HG02571 (cell line): ENCODE data around the gene ANKRD33B.

ENCODE experiments used
- ATAC-seq: cut with Tn5 transposase; IDR thresholded peaks from one replicate; pipeline ENCODE4 v1.9.1; 2021; ENCODE audit warnings: mild to moderate bottlenecking, moderate library complexity; ENCODE audit not compliant: unreplicated experiment

The ANKRD33B gene

DNA sequence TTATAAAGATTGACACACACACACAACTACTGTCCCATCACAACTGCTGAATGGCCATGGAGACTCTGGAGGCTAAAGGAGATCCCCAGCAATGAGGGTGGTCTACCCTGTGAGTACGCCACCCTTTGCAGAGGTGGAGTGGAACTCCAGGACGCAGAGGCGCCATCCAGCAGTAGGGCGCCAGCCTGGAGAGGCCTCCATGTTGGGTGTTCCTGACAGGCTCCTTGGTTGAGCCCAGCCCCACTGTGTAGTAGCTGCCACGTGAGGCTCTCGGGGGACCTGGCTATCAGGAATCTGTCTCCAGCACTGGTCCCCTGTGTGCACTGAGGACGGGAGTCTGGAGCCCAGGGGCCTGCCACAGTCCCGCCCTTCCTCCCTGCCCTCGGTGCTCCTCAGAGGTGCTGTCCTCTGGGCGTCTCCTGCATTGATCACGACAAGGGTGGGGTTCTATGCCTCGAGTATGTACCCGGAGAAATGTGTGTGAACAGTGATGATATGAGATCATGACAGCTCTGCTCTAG lies 124.8 kb downstream of the ANKRD33B start:
- ATAC-seq, result no peak

DNA sequence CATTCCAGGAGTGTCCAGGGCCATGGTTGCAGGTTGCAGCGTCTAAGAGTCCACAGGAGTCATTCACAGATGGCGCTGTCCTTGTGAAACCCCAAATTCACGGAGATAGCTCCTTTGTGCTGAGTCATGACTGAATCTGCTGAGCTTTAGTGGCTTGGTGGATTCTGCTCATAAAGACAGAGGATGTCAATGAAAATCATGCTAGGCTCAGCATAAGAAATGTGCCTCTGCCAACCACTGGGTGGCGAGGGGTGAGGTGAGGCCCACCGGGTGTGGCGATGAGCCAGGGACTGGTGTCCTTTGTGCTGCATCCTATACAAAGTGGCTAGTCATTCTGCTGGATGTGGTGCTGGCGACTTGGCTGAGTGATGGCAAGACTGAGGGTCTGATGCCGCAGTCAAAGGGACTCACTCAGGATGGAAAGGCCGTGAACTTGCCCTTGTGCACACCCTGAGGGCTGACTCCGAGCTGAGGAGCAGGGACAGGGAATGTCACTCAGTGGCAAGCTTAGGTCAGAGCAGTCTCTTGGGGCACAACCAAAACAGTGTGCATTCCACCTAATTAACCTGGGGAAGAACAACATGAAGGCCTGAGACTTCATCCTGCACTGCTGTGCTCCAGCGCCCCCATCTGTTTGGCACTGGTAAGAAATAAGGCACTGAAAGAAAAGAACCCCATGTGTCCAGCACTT lies 125.7 kb downstream of the ANKRD33B start:
- ATAC-seq, result no peak

DNA sequence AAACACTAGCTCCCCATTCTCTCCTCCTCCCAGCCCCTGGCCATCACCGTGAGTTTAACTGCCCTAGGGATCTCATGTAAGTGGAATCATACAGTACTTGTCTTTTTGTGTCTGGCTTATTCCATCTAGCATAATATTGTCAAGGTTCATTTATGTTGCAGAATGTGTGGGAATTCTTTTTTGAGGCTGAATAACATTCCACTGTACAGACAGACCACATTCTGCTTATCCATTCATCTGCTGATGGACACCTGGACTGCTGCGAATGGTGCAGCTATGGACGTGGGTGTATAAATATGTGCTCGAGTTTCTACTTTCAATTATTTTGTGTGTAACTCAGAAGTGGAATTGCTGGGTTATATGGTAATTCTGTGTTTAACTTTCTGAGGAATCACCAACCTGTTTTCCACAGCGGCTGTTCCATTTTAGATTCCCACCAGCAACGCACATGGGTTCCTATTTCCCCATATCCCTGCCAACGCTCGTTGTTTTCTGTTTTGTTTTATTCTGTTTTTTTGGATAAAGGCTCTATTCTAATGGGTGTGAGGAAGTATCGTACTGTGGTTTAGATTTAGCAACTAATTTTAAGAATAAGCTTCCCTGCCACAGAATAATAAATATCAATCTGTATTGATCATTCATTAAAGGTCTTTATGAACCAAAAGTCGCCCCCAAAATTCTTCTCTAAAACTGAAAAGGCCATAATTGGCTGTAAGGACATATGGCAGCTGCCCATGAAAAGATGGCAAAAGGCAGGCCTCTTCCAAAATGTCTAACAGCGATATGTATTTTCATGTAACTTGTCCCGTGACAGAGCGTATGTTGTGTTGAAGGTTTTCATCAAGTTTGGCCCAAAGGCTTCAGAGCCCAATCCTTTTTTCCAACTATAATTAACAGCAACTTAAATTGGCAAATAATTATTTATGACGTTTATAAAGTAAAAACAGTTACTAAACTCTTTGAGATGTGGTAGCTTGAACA lies 126.9 kb downstream of the ANKRD33B start:
- ATAC-seq, result no peak

DNA sequence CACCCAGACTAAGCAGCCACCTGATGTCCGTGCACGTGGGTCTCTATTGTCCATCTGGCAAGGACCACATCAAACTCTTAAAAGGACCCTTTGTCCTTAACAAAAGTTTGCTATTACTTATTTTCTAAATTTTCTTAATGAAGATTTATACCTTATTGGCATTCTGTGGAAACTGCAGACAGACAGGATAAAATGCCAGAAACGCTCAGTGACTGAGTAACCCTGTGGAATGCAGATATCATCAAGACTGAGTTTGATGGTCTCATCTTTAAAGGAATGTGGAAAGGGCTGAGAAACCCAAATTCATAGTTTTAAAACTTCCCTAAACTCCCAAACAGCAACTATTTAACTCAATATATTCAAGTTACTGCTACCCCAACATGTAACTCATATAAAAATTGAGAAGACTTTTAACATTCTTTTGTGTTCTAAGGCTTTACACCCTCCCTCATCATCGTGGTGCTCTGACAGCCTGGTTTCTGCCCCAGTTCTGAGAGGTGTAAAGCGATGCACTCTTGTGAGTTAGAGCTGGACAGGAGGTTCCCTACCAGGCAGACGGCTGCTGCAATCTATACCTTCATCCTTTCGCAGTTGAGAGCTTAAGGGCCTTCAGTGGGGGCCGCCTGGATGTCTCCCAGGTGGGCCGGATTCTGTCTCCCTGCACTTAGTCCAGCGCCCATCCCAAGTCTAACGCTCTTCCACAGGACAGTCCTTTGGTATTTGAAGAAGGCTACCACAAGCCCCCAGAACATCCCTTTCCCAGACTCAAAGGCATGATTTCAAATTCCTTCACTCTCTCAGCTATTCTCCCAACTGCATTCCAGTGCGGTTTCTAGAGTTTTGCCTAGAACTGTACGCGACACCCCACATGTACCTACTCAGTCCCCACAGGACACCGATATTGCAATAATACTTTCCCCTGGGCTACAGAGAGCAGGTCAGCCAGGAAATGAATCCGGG lies 128.2 kb downstream of the ANKRD33B start:
- no peak for ATAC-seq

DNA sequence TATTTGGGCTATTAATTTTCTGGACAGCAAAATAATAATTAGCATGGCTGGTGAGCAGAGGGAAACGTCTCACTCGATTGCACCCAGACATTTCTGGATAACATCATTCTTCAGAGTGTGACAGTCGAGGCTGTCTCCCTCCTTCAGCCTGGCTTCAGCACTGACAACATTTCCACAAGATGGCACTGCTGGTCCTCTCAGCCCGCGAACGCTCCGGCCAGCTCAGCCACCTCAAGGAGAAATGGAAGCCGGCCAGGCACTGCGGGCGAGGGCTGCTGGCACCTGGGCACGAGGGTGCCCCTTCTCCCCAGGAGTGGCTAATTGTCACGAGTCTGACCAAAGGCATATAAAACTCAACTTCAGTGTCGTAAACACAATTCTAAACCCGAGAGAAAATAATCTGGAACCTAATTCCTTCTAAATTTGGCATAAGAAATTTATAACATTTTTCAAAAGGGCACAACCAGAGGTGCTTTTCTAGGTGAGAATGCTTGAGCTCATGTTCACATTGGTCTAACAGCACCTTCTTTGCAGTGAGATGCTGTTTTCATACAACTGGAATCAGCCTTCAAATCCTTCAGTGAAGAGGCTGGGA lies 131.3 kb downstream of the ANKRD33B start:
- no peak for ATAC-seq

DNA sequence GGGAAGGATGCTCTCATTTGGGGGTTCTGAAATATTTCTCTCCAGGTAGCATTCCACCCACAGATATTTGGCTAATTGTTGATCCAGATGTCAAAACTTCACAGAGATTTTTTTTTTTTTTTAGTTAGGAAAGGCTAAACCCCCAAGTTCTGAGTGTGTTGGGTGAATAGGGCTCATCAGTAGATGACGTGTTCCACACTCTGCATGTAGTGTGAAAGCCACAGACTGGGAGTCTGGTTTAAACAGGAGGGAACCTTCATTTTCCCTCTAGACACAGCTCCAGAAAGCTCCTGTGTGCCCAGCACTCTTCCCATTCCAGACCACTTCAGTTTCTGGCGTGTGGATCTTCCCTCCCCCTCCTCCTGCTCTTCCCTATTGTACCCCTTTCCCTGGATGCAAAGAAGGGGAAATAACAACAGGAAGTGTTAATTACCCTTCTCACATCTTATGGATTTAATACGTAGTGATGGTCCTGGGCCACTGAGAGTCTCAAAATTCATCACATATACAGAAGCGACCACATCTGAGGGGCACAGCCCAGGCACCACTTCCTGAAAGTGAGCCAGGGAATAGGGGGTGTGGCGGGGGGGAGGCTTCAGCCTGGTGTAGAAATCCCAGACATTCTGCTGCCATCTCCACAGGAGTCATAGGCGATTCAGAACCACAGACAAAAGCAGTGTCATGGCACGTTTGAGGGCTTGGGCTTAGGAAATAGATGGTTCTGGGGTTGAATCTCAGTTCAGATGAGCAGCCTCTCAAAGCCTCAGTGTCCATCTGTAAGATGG lies 132.1 kb downstream of the ANKRD33B start:
- no peak for ATAC-seq

DNA sequence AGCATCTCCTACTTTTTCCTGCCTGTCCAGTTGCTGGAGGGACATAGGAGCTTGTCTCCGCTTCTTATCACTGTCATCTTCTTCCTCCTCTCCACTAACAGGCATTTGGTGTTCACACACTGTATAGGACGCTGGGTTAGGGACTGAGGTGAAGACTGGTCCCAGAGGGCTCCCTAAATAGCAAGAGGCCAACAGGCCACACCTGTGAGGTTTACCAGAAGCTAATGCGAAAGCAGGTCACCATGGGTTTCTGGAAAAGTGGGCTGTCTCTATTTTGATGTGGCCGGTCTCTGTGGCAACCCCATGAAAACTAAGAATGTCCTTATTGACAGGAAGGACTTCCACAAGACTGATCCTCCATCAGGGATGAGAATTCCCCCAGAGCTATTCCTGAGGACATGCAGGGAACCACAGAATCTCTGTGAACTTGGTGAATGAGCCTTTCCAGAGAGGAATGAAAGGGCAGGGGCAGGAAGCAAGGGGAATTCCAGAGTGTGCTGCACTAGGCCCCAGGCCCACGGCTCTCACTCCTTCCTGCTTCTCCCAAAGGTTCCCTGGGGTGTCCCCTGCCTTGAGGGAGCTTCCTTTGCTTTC lies 135.5 kb downstream of the ANKRD33B start:
- peak; percentile 50 for ATAC-seq

DNA sequence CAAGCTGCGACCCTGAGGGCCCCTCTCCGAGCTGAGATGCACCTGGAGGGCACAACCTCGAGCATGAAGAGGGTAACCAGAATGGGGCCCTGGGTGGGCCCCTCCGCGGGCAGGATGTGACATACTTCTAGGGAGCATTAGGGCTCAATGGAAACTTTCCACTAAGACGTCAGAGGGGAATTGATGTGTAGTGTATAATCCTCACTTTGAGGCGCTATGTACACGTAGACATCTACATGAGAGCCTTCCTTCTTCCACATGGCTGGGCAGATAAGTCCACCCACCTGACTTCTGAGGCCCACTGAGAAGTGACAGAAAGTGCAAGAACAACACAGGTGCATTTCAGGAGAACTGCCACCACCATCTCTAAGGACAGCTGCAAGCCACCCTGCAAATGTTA lies 136.1 kb downstream of the ANKRD33B start:
- peak; percentile 65 for ATAC-seq

DNA sequence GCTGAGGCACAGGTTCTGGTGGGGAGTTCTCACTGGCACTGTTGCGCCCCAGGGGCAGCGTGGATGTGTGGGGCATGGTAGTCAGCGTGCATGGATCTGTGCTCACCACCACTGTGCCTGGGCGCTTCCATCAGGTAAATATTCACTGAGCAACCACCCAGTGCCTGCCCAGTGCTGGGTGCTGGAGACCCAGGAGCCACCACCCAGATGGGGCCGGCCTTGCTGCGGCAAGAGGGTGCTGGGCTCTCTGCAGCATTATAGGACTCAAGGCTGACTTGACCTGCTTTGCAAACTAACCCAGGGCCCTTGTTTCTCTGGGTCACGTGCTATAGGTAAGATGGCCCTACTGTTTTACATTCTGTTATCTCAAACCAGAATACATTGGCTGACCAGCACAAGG lies 136.6 kb downstream of the ANKRD33B start:
- ATAC-seq, result no peak

DNA sequence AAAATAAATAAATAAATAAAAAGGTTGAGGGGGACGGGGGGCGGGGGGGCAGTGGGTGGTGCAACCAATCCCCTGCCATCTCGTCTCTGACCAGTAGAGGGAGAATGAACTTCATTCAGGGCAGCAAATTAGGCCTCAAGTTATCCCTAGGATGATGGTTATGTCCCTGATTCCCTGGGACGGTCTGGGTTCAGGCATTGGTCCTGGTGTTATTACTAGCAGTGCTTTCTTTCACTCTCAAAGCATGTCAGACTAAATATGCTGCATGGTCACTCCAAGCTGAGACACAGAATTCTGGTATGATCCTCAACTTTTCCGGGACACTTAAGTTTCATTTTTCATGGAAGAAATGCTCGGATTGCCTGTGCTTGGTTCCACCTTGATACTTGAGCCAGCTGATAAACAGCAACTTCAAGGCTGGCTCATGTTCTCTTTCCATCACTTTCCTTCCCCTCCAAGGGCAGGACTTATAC lies 137.7 kb downstream of the ANKRD33B start:
- no peak for ATAC-seq

DNA sequence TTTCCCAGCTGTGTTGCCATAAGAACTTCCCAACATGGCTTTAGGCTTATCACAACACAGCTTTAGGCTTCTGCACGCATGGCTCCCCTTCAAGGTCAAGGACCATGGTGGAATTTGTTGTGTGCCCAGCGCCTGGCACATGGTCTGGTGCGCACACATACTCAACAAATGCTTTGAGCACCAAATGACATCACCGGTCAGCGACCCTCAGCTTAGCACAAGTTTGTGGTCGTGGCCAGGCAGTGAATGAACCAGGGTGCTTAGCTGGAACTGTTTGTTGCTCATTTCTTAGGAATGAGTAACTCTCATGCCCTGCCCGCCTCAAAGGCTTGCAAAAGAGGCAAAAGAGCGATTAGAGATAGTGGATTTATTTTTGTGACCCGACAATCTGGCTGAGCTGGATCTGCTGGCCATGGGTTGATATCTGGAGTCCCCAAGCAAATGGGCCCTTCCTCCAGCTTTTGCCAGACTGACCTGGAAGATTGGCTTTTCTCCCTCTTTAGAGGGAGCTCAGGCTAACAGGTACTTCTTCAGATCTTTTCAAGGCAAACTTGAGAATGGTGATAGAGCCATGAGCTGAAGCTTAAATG lies 138.3 kb downstream of the ANKRD33B start:
- ATAC-seq, result no peak

DNA sequence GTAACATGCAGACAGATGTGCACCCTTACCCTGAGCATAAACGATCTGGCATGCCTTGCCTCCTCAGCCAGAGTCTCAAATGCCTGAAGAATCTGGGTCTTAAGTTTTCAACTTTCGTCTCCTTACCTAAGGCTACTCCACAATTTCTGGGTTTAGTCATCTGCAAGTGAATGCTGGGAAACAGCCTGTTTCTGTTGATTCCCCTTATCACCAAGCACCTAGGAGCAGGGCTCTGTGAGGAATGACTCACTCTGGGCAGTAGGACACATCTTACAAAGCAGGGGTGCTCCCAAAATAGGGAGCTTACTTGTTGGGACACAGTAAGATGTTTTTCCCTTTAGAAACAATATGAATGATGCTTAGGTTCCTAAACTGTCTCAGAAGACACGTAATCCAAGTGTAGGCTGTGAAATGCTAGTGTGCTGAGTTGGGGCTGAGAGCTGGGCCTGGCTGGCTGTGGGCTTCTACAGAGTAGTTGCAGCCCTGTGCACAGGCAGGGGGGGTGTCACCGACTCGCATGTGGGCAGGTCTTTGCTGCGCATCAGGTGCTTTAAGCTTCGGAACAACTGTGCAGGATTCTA lies 139.1 kb downstream of the ANKRD33B start:
- no peak for ATAC-seq

DNA sequence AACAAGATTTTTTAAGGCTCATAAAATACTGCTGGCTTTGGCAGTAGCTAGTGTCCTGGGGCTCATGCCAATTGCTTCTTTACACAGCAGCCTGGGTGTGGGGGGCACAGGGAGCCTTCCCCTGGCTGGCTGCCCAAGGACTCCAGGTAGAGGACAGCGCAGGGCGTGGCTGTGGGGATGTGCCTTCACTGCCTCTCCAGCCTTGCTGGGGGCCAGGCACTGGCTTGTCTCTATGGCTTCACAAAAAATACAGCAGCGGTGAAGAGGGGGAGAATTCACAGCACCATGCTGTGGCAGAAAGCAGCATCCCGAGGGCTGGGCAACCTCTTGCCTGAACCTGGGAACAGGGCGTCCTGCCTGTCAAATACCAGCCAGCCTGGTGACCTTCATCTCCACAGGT lies 139.8 kb downstream of the ANKRD33B start:
- ATAC-seq, result no peak

DNA sequence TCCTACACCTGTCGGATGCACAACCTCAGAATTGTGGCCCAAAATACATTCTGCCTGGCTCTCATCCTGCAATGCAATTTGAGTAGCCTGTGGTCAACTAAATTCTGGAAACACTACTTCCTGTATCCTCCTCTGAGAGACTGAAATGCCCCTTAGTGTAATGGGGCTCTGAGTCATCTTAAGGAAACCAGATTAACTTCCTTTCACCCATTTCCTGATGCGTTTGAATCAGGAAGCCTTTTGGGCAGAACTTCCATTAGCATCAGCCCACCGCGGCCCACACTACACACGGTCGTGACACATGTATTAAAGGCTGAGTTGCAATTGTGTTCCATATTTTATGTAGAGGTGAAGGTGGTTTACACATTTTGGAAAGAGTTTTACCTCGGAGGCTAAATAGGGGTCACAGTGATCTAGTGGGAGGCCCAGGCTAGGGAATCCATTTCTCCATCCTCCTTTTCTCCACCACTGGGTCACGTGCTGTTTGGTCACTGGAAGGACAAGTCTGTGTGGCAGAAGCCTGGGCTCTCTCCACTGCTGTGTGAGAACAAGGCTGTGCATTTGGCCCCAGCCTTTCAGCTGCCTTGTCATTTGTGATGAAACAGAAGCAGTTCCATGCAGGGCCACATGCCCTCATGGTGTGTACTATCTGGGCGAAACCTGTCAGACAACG lies 141.2 kb downstream of the ANKRD33B start:
- ATAC-seq, result no peak

DNA sequence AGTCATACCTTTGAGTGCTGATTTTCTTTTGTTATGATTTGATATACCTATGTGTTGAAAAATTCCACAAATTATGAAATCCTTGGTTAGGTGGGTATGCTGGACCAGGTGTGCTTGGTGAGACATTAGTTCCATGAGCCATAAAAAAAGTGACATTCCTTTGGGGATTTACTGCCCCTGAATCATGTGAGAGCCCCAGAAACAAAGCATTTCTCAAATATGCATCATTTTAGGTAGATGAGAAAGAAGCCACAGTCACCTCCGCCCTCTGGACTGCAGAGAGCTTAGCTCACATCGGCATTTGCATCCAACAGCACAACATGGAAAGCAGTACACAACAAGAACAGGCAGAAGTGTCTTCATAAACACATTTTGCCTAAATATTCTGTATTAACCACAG lies 141.9 kb downstream of the ANKRD33B start:
- ATAC-seq, result no peak

DNA sequence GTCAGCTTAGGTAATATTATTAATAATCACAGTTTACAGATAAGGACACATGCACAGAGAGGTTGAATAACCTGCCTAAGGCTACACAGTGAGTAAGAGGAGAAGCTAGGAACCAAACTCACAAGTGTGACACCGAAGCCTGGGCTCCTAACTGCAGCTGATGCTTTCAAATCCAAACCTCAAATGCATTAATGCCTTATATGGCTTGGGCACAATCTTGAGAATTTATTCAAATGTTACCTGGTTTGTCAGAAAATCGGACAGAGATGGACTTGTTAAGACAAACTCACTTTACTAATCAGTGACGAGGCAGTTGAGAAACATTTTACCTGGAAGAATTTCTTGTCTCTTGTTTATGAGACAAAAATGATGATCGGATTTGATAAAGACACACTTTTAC lies 142.5 kb downstream of the ANKRD33B start:
- ATAC-seq, result no peak
